Tibial artery (tissue), 4 donors: ENCODE measurements around the gene INTS14.

Source experiments
- DNase-seq, 2 donors: peaks; one replicate each; pipeline ENCODE4 v3.0.0-alpha.2; 2019
- H3K27ac ChIP-seq, 2 donors: fragments of 200-600 bp; sonication (generic) in 1 of 2; 1 replicate in 1 of 2; 2 replicates in 1 of 2; pipeline ENCODE4 v1.5.1; 2018 to 2019; ENCODE audit warnings: mild to moderate bottlenecking in 1 of 2
- H3K27me3 ChIP-seq, 2 donors: fragments of 200-600 bp; sonication (generic) in 1 of 2; one replicate each; pipeline versions ENCODE4 v1.5.1 to v1.6.0; 2016 to 2019
- H3K36me3 ChIP-seq, 3 donors: fragments of 200-600 bp; sonication (generic) in 2 of 3; one replicate each; pipeline ENCODE4 v1.5.1; 2016 to 2019; ENCODE audit warnings: mild to moderate bottlenecking in 2 of 3
- H3K4me1 ChIP-seq, 4 donors: fragments of 200-600 bp; sonication (generic) in 2 of 4; 1 replicate in 3 of 4; 2 replicates in 1 of 4; pipeline ENCODE4 v1.5.1; 2016 to 2019
- H3K4me3 ChIP-seq, 2 donors: fragments of 200-600 bp; sonication (generic) in 1 of 2; 1 replicate in 1 of 2; 2 replicates in 1 of 2; pipeline ENCODE4 v1.5.1; 2018 to 2019; ENCODE audit warnings: mild to moderate bottlenecking in 2 of 2
- H3K9me3 ChIP-seq, 3 donors: fragments of 200-600 bp; sonication (generic) in 1 of 3; one replicate each; pipeline ENCODE4 v1.5.1; 2016 to 2019
- CTCF ChIP-seq, 2 experiments: fragments of 200-600 bp in 1 of 2; fragments of 450-650 bp in 1 of 2; IDR thresholded peaks; one replicate each; pipeline ENCODE4 v1.5.1; 2017 to 2019; ENCODE audit warnings: antibody characterized with exemption in 2 of 2, mild to moderate bottlenecking in 1 of 2, moderate library complexity in 1 of 2
- intact Hi-C: fragments of 100-400 bp; cut with DNase I; formaldehyde crosslinking; loops from one replicate; pipeline ENCODE4 v1.15.0; 2023; ENCODE audit warnings: low total_unique reads

INTS14 gene

DNA sequence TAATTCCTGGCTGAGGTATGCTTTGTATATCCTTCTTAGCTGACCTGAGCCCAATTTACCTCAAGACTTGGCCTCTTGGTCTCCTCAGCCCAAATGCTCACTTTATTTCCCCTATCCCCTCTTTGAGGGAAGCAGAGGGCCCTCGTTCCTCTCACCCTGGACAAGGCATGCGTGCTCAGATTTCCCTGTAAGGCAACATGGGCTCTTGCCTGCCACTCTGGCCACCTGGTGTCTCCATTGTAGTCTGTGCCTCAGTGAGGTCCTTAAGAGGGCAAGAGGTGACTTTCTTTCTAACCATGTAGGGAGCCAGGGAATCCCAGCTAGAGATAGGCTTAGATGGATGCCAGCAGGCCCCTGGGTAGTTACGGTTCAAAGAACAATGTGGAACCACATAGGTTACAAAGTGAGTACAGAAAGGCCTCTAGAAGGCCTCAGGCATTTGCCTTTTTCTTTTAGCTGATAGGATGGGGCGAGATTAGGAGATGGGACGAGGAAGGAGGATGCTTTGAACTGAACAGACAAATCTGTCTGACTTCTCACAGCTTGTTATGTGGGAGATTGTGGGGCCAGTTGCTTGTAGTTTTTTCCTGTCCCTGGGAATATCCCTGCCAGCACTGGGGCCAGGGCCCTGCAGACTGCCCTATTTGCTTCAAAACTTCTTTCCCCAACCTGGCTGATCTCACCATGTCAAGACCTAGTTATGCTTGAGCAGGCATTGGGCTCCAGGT is 1.1 kb upstream of the INTS14 start:
- peaks cover 0 to 2% (median 0%) of the 10 kb centered on the region in 3 donors for H3K36me3 ChIP-seq
- DNase-seq, result no peak
- H3K4me1 ChIP-seq, result peaks cover 0 to 28% (median 20%) of the 10 kb centered on the region in 4 donors
- H3K4me3 ChIP-seq, result peak overlapping the region; percentile 70 to 77
- TF ChIP-seq CTCF (IDR thresholded peaks at IDR 0.05), result no peak
- H3K9me3 ChIP-seq, result no peaks in the 10 kb centered on the region
- intact Hi-C loops, result loop anchor here (5.0 kb wide), 1 partner anchor 1450 kb away; the partner anchor contains the start of gene PPIB
- no peaks in the 10 kb centered on the region for H3K27me3 ChIP-seq
- H3K27ac ChIP-seq, result peak overlapping the region; percentile 89 to 91

- no peak for DNase-seq
- intact Hi-C loops, result no loop called here
- H3K4me1 ChIP-seq, result no peaks in the 10 kb centered on the region
- H3K27me3 ChIP-seq, result no peaks in the 10 kb centered on the region
- peaks cover 43 to 59% (median 47%) of the 10 kb centered on the region in 3 donors for H3K36me3 ChIP-seq
- TF ChIP-seq CTCF (IDR thresholded peaks at IDR 0.05), result no peak
- H3K4me3 ChIP-seq, result no peak overlapping the region
- no peak overlapping the region for H3K27ac ChIP-seq
- H3K9me3 ChIP-seq, result no peaks in the 10 kb centered on the region
These were observed 7.4 kb downstream of the INTS14 start for GRCh38 chr15:65603559-65603958.

DNA sequence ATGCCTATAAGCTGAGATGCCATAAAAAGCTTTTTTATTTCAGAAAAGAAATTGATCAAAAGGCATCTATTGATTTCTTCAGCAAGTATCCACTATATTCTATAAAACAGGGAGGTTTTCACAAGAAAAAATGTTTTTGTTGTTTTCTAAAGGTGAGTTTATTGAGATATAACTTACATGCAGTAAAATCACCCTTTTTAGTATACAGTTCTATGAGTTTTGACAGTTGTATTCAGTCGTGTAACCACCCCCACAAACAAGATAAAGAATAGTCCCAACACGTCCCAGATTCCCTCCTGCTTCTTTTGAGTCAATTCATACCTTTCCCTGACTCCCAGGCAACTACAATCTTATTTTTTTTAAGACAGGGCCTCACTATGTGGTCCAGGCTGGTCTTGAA is 7.8 kb downstream of the INTS14 start:
- intact Hi-C loops, result no loop called here
- Histone ChIP-seq H3K9me3 (no peaks in the 10 kb centered on the region), H3K27ac (no peak overlapping the region), H3K36me3 (peaks cover 47 to 63% (median 52%) of the 10 kb centered on the region in 3 donors), H3K4me1 (no peaks in the 10 kb centered on the region), H3K4me3 (no peak overlapping the region), H3K27me3 (no peaks in the 10 kb centered on the region)
- no peak for TF ChIP-seq CTCF (IDR thresholded peaks at IDR 0.05)
- no peak for DNase-seq

- intact Hi-C loops, result no loop called here
- H3K4me1 ChIP-seq, result no peaks in the 10 kb centered on the region
- no peak for DNase-seq
- H3K9me3 ChIP-seq, result no peaks in the 10 kb centered on the region
- H3K27ac ChIP-seq, result no peak overlapping the region
- peaks cover 71 to 91% (median 76%) of the 10 kb centered on the region in 3 donors for H3K36me3 ChIP-seq
- no peaks in the 10 kb centered on the region for H3K27me3 ChIP-seq
- no peak overlapping the region for H3K4me3 ChIP-seq
- no peak for TF ChIP-seq CTCF (IDR thresholded peaks at IDR 0.05)
These were observed 11.3 kb downstream of the INTS14 start for GRCh38 chr15:65599677-65600076.

DNA sequence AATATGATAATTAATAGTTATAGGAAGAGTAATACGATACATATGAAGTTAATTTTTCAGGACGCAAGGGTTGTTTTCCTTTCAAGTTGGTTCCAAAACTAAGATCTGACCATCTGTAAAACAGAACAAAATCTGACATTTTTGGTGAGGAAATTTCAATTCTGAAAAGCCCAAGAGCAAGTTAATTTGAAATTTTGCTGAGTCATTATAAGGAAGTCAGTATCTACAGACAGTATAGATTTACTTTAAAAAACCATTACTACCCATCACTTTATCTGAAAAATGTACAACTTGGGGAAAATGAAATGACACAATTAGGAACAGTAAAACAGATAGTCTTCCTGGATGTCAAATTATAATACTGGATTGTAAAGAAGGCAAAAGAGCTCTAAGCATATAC is 12.5 kb downstream of the INTS14 start:
- H3K27me3 ChIP-seq, result no peaks in the 10 kb centered on the region
- no peaks in the 10 kb centered on the region for H3K4me1 ChIP-seq
- no peak overlapping the region for H3K4me3 ChIP-seq
- no peak for DNase-seq
- intact Hi-C loops, result no loop called here
- peaks cover 69 to 93% (median 76%) of the 10 kb centered on the region in 3 donors for H3K36me3 ChIP-seq
- no peak for TF ChIP-seq CTCF (IDR thresholded peaks at IDR 0.05)
- H3K27ac ChIP-seq, result no peak overlapping the region
- H3K9me3 ChIP-seq, result no peaks in the 10 kb centered on the region
